ENCODE data around the gene PDE4D. TPM values are rescaled to one million over a fixed set of nuclear protein-coding genes. Genes with fewer than 3 reads are reported as not detected.

The PDE4D gene
- total RNA-seq, 1 experiment from 2014 or later: 61.2 TPM

GRCh38 chr5:59134471-59135163 lies 758.9 kb downstream of the PDE4D start:
- no peaks in the 10 kb centered on the region for H3K9me2 ChIP-seq (replicated peaks; ENCODE audit: insufficient read depth, low read length)
- no peaks in the 10 kb centered on the region for H3K79me2 ChIP-seq (ENCODE audit: low read length)
- no peak overlapping the region for H3K27ac ChIP-seq (ENCODE audit: low read length)
- no peaks in the 10 kb centered on the region for H3K36me3 ChIP-seq (ENCODE audit: insufficient read depth, low read length)
- H3K4me3 ChIP-seq (ENCODE audit: low read length): no peak overlapping the region
- H3K9me3 ChIP-seq (ENCODE audit: low read length): no peaks in the 10 kb centered on the region
- H3K4me1 ChIP-seq (ENCODE audit: low read length): no peaks in the 10 kb centered on the region
- no peaks in the 10 kb centered on the region for H4K20me1 ChIP-seq (ENCODE audit: insufficient read depth, low read depth, low read length)
- no peak overlapping the region for H3K4me2 ChIP-seq (ENCODE audit: low read depth, low read length, poor library complexity, severe bottlenecking)
- no peak overlapping the region for H3K9ac ChIP-seq (ENCODE audit: low read length)
- H3K27me3 ChIP-seq (ENCODE audit: low read length): no peaks in the 10 kb centered on the region
- DNase-seq: no peak
- no peak overlapping the region for H2AFZ ChIP-seq (ENCODE audit: low read length)

GRCh38 chr5:59133764-59134261 lies 759.7 kb downstream of the PDE4D start:
- H3K9ac ChIP-seq (ENCODE audit: low read length): no peak overlapping the region
- no peak overlapping the region for H3K4me2 ChIP-seq (ENCODE audit: low read depth, low read length, poor library complexity, severe bottlenecking)

GRCh38 chr5:59132131-59132530 lies 761.4 kb downstream of the PDE4D start:
- no peaks in the 10 kb centered on the region for H3K9me2 ChIP-seq (replicated peaks; ENCODE audit: insufficient read depth, low read length)
- H2AFZ ChIP-seq (ENCODE audit: low read length): no peak overlapping the region
- no peaks in the 10 kb centered on the region for H3K9me3 ChIP-seq (ENCODE audit: low read length)
- no peak overlapping the region for H3K27ac ChIP-seq (ENCODE audit: low read length)
- no peaks in the 10 kb centered on the region for H3K79me2 ChIP-seq (ENCODE audit: low read length)
- H3K4me3 ChIP-seq (ENCODE audit: low read length): no peak overlapping the region
- H3K36me3 ChIP-seq (ENCODE audit: insufficient read depth, low read length): no peaks in the 10 kb centered on the region
- no peak for DNase-seq
- no peaks in the 10 kb centered on the region for H4K20me1 ChIP-seq (ENCODE audit: insufficient read depth, low read depth, low read length)
- no peak overlapping the region for H3K9ac ChIP-seq (ENCODE audit: low read length)
- no peak overlapping the region for H3K4me2 ChIP-seq (ENCODE audit: low read depth, low read length, poor library complexity, severe bottlenecking)
- H3K4me1 ChIP-seq (ENCODE audit: low read length): no peaks in the 10 kb centered on the region
- H3K27me3 ChIP-seq (ENCODE audit: low read length): no peaks in the 10 kb centered on the region

More at GRCh38 chr5:59133764-59134261, 759.7 kb downstream of the PDE4D start:
- Histone ChIP-seq H3K79me2 (ENCODE audit: low read length) (no peaks in the 10 kb centered on the region), H4K20me1 (ENCODE audit: insufficient read depth, low read depth, low read length) (no peaks in the 10 kb centered on the region), H3K36me3 (ENCODE audit: insufficient read depth, low read length) (no peaks in the 10 kb centered on the region), H3K4me3 (ENCODE audit: low read length) (no peak overlapping the region), H3K27ac (ENCODE audit: low read length) (no peak overlapping the region), H3K27me3 (ENCODE audit: low read length) (no peaks in the 10 kb centered on the region), H3K9me3 (ENCODE audit: low read length) (no peaks in the 10 kb centered on the region), H3K4me1 (ENCODE audit: low read length) (no peaks in the 10 kb centered on the region), H3K9me2 (replicated peaks; ENCODE audit: insufficient read depth, low read length) (no peaks in the 10 kb centered on the region), H2AFZ (ENCODE audit: low read length) (no peak overlapping the region)
- no peak for DNase-seq

GRCh38 chr5:59130431-59130830 lies 763.1 kb downstream of the PDE4D start:
- Histone ChIP-seq H3K27ac (ENCODE audit: low read length) (no peak overlapping the region), H4K20me1 (ENCODE audit: insufficient read depth, low read depth, low read length) (no peaks in the 10 kb centered on the region), H3K9ac (ENCODE audit: low read length) (no peak overlapping the region), H3K79me2 (ENCODE audit: low read length) (no peaks in the 10 kb centered on the region), H3K36me3 (ENCODE audit: insufficient read depth, low read length) (no peaks in the 10 kb centered on the region), H3K4me1 (ENCODE audit: low read length) (no peaks in the 10 kb centered on the region), H3K27me3 (ENCODE audit: low read length) (no peaks in the 10 kb centered on the region), H3K4me2 (ENCODE audit: low read depth, low read length, poor library complexity, severe bottlenecking) (no peak overlapping the region), H3K9me3 (ENCODE audit: low read length) (no peaks in the 10 kb centered on the region), H2AFZ (ENCODE audit: low read length) (no peak overlapping the region), H3K9me2 (replicated peaks; ENCODE audit: insufficient read depth, low read length) (no peaks in the 10 kb centered on the region), H3K4me3 (ENCODE audit: low read length) (no peak overlapping the region)
- no peak for DNase-seq

GRCh38 chr5:59128646-59129290 lies 764.8 kb downstream of the PDE4D start:
- H3K79me2 ChIP-seq (ENCODE audit: low read length): no peaks in the 10 kb centered on the region
- H3K4me2 ChIP-seq (ENCODE audit: low read depth, low read length, poor library complexity, severe bottlenecking): no peak overlapping the region
- H3K9ac ChIP-seq (ENCODE audit: low read length): no peak overlapping the region
- H3K4me1 ChIP-seq (ENCODE audit: low read length): no peaks in the 10 kb centered on the region
- no peak overlapping the region for H2AFZ ChIP-seq (ENCODE audit: low read length)
- H3K36me3 ChIP-seq (ENCODE audit: insufficient read depth, low read length): no peaks in the 10 kb centered on the region
- H3K9me3 ChIP-seq (ENCODE audit: low read length): no peaks in the 10 kb centered on the region
- no peaks in the 10 kb centered on the region for H4K20me1 ChIP-seq (ENCODE audit: insufficient read depth, low read depth, low read length)
- no peaks in the 10 kb centered on the region for H3K9me2 ChIP-seq (replicated peaks; ENCODE audit: insufficient read depth, low read length)
- H3K27ac ChIP-seq (ENCODE audit: low read length): no peak overlapping the region
- no peaks in the 10 kb centered on the region for H3K27me3 ChIP-seq (ENCODE audit: low read length)
- no peak overlapping the region for H3K4me3 ChIP-seq (ENCODE audit: low read length)
- DNase-seq: no peak

- Histone ChIP-seq H3K9me2 (replicated peaks; ENCODE audit: insufficient read depth, low read length) (no peaks in the 10 kb centered on the region), H3K79me2 (ENCODE audit: low read length) (no peaks in the 10 kb centered on the region), H2AFZ (ENCODE audit: low read length) (no peak overlapping the region), H3K27ac (ENCODE audit: low read length) (no peak overlapping the region), H3K36me3 (ENCODE audit: insufficient read depth, low read length) (no peaks in the 10 kb centered on the region), H3K9me3 (ENCODE audit: low read length) (no peaks in the 10 kb centered on the region), H4K20me1 (ENCODE audit: insufficient read depth, low read depth, low read length) (no peaks in the 10 kb centered on the region), H3K9ac (ENCODE audit: low read length) (no peak overlapping the region), H3K4me1 (ENCODE audit: low read length) (no peaks in the 10 kb centered on the region), H3K4me3 (ENCODE audit: low read length) (no peak overlapping the region), H3K4me2 (ENCODE audit: low read depth, low read length, poor library complexity, severe bottlenecking) (no peak overlapping the region), H3K27me3 (ENCODE audit: low read length) (no peaks in the 10 kb centered on the region)
- no peak for DNase-seq
These were observed 766.6 kb downstream of the PDE4D start for GRCh38 chr5:59126708-59127573.

GRCh38 chr5:59126016-59126707 lies 767.4 kb downstream of the PDE4D start:
- no peak overlapping the region for H3K9ac ChIP-seq (ENCODE audit: low read length)

More at GRCh38 chr5:59126016-59126707, 767.4 kb downstream of the PDE4D start:
- no peak overlapping the region for H3K27ac ChIP-seq (ENCODE audit: low read length)
- H3K4me3 ChIP-seq (ENCODE audit: low read length): no peak overlapping the region
- H4K20me1 ChIP-seq (ENCODE audit: insufficient read depth, low read depth, low read length): no peaks in the 10 kb centered on the region
- no peaks in the 10 kb centered on the region for H3K27me3 ChIP-seq (ENCODE audit: low read length)
- no peaks in the 10 kb centered on the region for H3K36me3 ChIP-seq (ENCODE audit: insufficient read depth, low read length)
- H3K4me1 ChIP-seq (ENCODE audit: low read length): no peaks in the 10 kb centered on the region
- no peak overlapping the region for H3K4me2 ChIP-seq (ENCODE audit: low read depth, low read length, poor library complexity, severe bottlenecking)
- H3K9me3 ChIP-seq (ENCODE audit: low read length): no peaks in the 10 kb centered on the region
- no peaks in the 10 kb centered on the region for H3K9me2 ChIP-seq (replicated peaks; ENCODE audit: insufficient read depth, low read length)
- no peak overlapping the region for H2AFZ ChIP-seq (ENCODE audit: low read length)
- no peaks in the 10 kb centered on the region for H3K79me2 ChIP-seq (ENCODE audit: low read length)
- DNase-seq: no peak

Data from Karpas-422 (cell line).